GM18502 (cell line): ENCODE measurements around the gene PPP1R3D.
"Not testable (repeated sequence)": the region's sequence is repeated elsewhere in the genome, so short reads cannot be mapped to it uniquely, and the experiment has no call there.

Experiments
- ATAC-seq: cut with Tn5 transposase; IDR thresholded peaks from one replicate; pipeline ENCODE4 v1.9.1; 2021; ENCODE audit warnings: mild to moderate bottlenecking; ENCODE audit not compliant: unreplicated experiment, poor library complexity

PPP1R3D gene

GRCh38 chr20:59925899-59926298 is 14.2 kb downstream of the PPP1R3D start:
- ATAC-seq = no peak

GRCh38 chr20:59925359-59925758 is 14.7 kb downstream of the PPP1R3D start:
- no peak for ATAC-seq

GRCh38 chr20:59923514-59923913 is 16.6 kb downstream of the PPP1R3D start:
- no peak for ATAC-seq

- no peak for ATAC-seq
Measured at GRCh38 chr20:59920944-59921343, 19.2 kb downstream of the PPP1R3D start.

- no peak for ATAC-seq
Measured at GRCh38 chr20:59912609-59913008, 27.5 kb downstream of the PPP1R3D start.

- no peak for ATAC-seq
Measured at GRCh38 chr20:59911041-59911440, 29.1 kb downstream of the PPP1R3D start.

- no peak for ATAC-seq
Measured at GRCh38 chr20:59908855-59909254, 31.2 kb downstream of the PPP1R3D start.

GRCh38 chr20:59903621-59904020 is 36.5 kb downstream of the PPP1R3D start:
- ATAC-seq = no peak

- ATAC-seq = no peak
Measured at GRCh38 chr20:59902470-59902869, 37.6 kb downstream of the PPP1R3D start.

GRCh38 chr20:59895908-59896307 is 44.2 kb downstream of the PPP1R3D start:
- ATAC-seq = no peak

GRCh38 chr20:59891581-59891980 is 48.5 kb downstream of the PPP1R3D start:
- ATAC-seq = no peak

- not testable (repeated sequence) for ATAC-seq
Measured at GRCh38 chr20:59890035-59890434, 50.1 kb downstream of the PPP1R3D start.

- no peak for ATAC-seq
Measured at GRCh38 chr20:59888050-59888449, 52.1 kb downstream of the PPP1R3D start.
